Stimulated activated CD8-positive, alpha-beta memory T cell treated with anti-CD3 and anti-CD28 coated beads, Interleukin-2, amount 100 ng/mL, for 1 hour (primary cell): ENCODE data around the gene RASGRP2.

ENCODE experiments used
- DNase-seq, 2 donors: peaks; one replicate each; pipeline ENCODE4 v3.0.0-alpha.2; 2020; ENCODE audit warnings: low read depth in 2 of 2

RASGRP2 gene

GRCh38 chr11:64695548-64695947, 48.4 kb downstream of the RASGRP2 start:
- DNase-seq: no peak

- DNase-seq: no peak
Measured at GRCh38 chr11:64694821-64695365, 49.0 kb downstream of the RASGRP2 start.

DNA sequence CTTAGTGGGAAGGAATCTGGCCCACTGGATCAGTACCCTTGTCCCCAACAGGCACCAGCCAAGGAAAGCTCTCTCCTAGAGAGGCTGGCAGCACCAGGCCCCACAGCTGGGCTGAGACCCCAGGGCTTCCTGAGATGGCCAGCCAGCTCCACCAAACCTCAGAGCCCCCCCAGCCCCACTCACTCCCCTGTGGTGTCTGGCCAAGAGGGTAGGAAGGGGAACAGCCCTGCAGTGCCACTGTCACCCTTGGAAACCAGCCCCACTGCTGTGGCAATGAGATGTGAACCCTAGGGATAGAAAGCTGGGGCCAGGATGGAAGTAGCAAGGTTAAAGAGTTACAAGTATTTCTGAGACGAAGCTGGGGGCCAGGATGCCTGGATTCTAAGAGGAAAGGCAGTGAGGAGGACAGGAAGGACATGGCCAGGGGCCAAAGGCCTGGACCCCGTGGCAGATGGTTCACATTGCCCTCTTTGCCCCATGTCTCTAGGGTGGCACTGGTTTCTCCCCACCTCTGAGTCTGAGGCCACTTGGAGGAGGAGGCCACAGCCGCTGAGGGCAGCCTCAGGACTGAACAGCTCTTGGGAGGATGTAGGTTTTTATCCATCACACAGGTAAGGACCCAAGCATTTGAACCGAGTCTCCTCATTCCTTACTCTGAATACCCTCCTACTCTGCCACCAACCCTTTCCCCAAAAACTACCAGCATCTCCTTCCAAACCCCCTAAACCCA, 49.8 kb downstream of the RASGRP2 start:
- DNase-seq: no peak

DNA sequence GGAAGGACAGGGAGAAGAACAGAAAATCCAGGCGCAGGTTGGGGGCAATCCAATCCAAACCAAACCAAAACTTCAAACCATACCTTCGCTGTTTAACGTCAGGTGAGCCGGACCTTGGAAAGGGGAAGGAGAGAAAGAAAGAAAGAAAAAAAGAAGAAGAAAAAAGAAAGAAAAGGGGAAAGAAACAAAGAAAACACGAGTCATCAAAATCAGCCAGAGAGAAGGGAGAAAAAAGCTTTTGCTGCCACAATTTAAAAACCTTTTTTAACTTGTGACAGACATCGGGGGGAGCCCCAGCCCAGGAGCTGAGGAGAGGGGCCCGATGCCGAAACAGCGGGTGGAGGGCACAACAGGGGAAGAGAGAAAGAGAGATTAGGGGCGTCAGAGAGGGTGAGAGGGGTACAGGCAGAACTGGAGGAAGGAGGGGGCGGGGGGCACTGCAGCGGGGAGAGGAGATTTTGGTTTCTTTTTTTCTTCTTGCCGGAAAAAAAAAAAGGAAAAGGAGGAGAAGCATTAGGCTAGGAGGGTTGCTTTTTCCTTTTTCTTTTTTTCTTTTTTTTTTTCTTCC, 51.1 kb downstream of the RASGRP2 start:
- no peak for DNase-seq

DNA sequence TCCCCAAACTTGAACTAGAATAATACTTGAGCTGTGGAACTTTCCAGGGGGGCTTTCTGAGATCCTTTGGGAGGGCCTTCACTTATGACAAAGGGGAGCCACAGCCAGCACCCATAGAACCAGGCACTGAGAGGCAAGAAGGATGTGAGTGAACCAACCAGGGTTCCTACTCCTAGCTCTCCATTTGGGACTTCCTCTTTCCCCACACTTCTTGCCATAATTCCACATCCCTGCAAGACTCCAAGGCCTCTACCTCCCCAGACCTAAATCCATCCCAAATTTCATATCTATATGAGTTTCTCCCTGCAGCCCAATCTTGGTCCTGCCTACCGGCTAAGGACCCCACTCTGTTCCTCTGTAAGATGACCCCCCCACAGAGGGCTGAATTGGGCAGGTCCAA, 52.4 kb downstream of the RASGRP2 start:
- no peak for DNase-seq

DNA sequence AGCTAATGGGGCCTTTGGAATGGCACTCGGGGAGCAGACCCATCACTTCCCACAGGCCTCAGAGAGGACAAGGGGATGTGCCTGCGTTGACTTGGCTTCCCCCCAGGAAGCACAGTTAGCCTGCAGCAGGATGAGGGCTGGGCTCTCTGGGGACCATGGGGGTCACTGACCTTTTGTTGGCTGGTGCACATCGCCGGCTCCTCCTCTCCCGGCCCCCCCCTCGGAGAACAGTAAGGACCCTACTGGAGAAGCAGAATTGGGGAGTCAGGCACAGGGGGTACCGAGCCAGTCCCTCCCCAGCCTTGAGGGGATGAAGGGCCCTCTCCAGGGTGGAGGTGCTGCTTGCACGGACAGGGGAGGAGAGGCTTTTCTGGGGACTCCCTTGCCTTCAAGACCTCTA, 53.7 kb downstream of the RASGRP2 start:
- DNase-seq: no peak

- peak; percentile 83 to 84 for DNase-seq
Measured at GRCh38 chr11:64688534-64688982, 55.4 kb downstream of the RASGRP2 start.

DNA sequence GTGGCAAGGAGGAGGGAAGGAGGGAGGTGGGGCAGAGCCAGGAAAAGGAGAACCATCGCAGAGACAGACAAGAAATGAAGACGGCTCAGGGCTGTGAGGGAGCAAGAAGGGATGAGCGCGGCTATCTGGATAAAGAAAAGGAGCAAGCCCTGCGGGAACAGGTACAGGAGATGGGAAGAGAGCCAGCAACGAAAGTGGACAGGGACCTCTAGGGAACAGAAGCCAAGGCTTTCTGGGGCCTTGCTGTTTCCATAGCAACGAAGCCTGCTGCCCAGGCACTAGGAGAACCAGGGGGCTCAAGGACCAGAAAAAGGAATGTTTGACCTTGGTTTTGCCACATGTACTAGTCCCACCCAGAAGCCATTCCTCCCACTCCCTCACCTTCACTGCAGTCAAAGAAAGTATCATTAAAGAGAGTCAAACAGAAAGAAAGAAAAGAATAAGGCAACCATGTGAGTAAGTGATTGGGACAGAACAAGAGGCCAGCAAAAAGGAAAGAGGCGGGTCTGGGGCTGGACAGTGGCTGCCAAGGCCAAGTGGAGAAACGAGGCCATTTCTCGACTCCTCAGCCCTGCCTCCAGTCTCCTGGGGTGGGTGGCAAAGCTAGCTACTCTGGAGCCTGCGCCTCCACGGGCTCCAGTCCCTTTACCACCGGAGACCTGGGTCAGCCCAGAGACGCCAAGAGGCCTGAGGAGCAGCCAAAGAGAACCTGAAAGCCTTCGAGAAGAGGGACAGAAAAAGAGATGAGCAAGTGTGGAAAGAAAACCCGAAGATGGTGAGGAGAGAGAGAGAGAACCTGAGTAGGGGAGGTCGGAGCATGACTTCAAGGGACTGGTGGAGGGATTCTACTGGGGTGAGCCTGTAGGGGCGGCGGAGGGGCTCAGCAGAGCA, 56.1 kb downstream of the RASGRP2 start:
- DNase-seq: no peak

- DNase-seq: no peak
Measured at GRCh38 chr11:64687204-64687603, 56.7 kb downstream of the RASGRP2 start.

GRCh38 chr11:64686466-64687170, 57.3 kb downstream of the RASGRP2 start:
- DNase-seq: no peak

DNA sequence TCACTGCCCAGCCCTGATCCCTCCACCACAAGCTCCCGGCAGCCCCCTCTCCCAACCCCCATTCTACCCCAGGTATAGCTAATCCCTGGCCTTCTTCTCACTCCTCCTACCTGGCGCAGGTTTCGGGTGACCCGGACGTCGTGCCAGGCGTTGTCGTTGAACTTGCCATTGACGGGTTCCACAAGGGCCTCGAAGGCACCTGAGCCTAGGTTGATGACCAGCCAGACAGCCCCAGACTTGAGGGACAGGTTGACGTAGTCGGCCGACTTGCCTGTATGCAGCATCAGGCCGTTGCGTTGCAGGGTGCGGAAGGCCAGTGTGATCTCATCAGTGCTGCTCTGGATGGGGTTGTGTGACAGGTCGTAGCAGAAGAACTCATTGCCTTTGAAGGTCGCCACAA, 58.4 kb downstream of the RASGRP2 start:
- DNase-seq: no peak

- DNase-seq: no peak
Measured at GRCh38 chr11:64684357-64684756, 59.6 kb downstream of the RASGRP2 start.

DNA sequence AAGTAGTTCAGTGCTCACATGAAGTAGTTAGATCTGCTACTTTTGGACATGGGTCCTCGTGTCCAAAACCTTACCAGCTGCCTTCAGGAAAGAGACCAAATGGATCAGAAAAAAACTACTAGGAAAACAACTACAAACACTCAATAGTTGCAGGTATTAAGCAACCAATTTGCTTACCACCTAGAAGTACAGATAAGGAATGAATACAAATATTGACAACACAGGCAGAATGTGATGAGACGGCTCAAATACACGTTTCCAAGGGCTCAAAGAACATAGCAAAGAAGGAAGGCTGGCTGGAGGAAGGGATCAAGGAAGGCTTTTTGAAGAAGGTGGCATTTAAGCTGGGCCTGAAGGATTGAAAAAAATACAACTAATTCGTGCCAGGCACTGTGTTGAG, 62.8 kb downstream of the RASGRP2 start:
- no peak for DNase-seq

DNA sequence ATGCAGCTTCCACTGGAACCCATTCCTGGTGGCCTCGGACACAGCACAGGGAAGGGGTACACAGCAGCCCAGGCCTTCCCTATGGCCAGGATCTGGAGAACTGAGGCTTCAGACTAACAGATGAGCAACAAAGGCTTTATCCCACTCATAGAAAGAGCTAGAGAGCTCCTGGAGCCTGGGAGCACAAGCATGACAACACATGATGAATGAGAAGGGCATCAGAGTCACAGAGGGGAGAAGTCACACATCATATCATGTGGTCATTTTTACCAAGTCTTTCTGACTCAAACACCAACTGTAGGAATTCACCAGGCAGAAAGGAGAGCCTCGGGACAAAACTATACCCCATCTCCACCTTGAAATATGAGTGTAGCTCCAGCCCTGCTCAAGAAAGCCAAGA, 64.1 kb downstream of the RASGRP2 start:
- DNase-seq: no peak

DNA sequence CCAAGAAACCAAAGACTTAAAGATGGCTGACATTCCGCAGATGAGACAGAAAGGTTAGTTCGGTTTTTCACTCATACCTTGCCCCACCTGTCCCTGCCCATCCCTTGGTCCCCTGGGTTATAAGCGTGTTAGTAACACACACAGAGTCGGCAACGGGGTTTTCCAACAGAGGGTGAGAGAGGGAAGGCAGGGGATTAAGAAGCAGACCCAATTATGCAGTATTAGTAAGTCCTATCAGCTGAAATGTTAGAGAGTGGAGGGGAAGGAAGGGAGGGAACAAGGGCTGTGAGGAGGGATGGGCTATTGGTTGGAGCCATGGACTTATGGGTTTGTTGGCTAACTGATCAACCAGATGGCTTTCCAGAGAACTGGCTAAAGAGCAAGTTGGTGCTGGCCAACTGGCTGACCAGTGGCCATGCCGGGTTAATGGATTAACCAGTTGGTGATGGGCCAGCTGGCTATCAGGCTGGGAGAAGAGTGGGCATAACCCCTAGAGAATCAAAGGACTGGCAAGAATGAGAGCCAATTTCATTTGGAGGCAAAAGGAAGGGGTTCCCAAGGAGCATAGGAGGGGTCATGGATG, 66.4 kb downstream of the RASGRP2 start:
- DNase-seq: no peak
